Activated T-cell treated with anti-CD3 and anti-CD28 coated beads for 24 hours (primary cell): ENCODE results near the gene SELENBP1.
A peak's percentile ranks its signal among the peaks of the same experiment; 100 is the strongest.
"Not testable (repeated sequence)": the region's sequence is repeated elsewhere in the genome, so short reads cannot be mapped to it uniquely, and the experiment has no call there.

Source experiments
- DNase-seq: peaks from one replicate; pipeline ENCODE4 v3.0.0-alpha.2; 2020; ENCODE audit warnings: low read depth

The SELENBP1 gene

DNA sequence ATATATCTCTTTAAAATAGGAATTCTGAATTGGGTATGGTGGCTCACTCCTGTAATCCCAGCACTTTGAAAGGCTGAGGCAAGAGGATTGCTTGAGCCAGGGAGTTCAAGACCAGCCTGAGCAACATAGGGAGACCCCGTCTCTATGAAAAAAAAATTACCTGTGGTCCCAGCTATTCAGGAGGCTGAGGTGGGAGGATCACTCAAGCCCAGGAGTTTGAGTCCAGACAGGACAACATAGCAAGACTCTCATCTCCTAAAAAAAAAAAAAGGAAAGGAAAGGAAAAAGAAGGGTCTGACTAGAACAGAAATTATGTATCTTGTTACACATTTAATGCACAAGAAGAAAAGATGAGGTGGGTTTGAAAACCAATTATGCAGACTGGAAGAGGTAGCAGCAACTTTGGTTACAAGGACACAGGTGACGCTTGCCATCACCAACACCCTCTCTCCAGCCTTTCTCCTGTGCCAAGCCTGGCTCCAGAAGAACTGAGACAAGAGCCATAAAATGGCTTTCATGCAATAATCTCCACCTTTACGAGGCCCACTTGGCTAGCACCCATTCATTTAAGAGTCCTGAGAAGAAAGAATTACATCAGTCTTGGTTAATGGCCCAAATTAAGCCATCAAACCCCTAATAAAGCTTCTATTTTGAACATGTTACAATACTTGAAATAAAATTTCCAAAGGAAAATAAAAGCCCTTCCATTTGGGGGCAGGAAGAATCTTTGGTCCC lies 4.8 kb upstream of the SELENBP1 start:
- no peak for DNase-seq

DNA sequence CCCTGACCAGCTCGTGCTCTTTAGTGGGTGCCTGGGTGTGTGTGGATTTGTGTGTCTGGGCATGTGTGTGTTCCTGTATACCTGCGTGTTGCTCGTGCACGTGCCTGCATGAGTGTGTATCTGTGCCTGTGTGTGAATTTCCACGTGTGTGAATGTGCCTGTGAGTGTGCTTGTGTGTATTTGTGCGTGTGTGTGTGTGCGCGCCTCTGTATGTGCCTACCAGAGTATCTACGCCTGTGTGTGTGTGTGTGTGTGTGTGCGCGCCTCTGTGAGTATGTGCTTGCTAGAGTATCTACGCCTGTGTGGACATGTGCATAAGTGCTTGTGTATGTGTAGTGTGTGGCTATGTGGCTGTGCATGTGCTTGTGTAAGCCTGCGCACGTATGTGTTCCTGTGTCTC lies 691 bp upstream of the SELENBP1 start:
- no peak for DNase-seq

DNA sequence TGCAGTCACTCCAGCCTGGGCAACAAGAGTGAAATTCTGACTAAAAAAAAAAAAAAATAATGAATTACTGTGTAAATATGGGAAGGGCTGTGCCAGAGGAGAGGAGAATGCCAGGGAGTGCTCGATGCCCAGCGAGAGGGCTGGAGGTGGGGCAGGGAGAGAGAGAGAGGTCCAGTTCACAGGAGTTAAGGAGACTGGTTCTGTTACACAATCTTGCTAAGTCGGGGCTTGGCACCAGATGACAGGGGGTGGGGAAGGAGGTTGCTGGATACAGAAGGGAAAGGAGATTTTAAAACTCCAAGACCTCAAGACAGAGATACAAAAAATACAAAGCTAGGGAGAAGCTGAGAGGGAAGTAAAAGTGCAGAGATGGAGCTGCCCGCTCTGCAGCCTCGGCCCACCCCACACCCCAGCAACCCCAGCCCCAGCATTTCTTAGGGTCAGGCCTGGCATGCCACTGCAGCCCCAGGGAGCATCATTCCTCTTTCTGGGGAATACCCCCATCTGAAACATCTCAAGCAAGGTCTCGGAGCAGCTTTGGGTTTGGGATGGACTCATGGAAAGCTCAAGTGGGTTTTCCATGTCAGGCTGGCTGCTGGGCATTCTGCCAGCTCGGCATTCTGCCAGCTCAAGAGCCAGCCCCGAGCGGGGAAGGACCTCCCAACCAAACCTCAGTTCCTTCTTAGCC lies 991 bp downstream of the SELENBP1 start:
- DNase-seq: no peak

GRCh38 chr1:151370211-151370911 lies 2.1 kb downstream of the SELENBP1 start:
- DNase-seq: no peak

GRCh38 chr1:151369621-151370048 lies 2.9 kb downstream of the SELENBP1 start:
- no peak for DNase-seq

DNA sequence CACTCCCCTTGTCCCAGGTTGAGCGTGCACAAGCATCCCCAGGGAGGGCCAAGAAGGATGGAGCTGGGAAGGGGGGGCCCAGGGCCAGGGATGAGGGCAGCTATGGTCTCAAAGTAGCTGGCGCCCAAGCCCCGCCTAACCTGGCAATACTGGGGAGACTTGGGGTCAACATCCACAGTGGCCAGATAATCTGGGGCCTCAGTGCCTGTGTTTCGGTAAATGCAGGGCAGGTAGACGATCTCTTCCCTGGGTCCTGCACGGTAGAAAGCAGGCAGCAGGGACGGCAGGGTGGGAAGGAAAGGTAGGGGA lies 3.2 kb downstream of the SELENBP1 start:
- no peak for DNase-seq

GRCh38 chr1:151368393-151369301 lies 3.9 kb downstream of the SELENBP1 start:
- no peak for DNase-seq

GRCh38 chr1:151367658-151368392 lies 4.7 kb downstream of the SELENBP1 start:
- DNase-seq: no peak

DNA sequence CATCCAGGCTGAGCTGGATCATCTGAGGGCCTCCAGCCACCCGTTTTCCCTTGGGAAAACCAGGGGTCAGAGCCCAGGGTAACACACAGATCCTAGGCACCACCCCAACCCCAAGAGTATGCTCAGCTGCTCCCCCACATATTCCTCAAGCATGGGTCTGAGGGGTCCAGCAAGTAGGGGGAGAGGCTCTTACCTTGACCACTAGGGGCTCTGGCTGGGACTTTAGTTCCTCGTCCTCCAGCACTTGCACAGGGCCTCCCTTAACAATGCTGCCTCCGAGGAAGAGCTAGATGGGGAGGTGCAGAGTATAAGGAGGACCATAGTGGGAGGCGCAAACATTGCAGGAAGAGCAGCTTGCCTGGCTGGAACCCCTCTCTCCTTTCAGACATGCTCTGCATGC lies 7.5 kb downstream of the SELENBP1 start:
- DNase-seq: no peak

DNA sequence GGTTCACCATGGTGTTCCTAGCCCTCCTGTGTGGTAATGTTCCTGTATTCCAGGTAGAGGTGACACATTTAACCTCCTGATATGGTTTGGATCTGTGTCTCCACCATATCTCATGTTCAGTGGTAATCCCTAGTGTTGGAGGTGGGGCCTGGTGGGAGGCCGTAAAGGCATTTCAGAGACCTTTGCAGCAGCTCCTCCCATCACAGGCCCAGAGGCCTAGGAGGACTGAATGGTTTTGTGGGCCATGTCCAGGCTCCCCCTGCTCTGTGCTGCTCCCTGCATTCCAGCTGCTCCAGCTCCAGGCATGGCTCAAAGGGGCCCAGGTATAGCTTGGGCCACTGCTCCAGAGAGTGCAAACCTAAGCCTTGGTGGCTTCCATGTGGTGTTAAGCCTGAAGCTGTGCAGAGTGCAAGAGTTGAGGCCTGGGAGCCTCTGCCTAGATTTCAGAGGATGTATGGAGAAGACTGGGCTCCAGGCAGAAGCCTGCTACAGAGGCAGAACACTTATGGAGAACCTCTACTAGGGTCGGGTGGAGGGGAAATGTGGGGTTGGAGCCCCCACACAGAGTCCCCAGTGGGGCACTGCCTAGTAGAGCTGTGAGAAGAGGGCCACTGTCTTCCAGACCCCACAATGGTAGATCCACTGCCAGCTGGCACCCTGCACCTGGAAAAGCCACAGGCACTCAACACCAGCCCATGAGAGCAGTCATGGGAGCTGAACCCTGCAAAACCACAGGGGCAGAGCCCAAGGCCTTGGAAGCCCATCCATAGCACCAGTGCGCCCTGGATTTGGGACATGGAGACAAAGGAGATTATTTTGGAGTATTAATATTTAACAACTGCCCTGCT lies 10.0 kb downstream of the SELENBP1 start:
- no peak for DNase-seq

DNA sequence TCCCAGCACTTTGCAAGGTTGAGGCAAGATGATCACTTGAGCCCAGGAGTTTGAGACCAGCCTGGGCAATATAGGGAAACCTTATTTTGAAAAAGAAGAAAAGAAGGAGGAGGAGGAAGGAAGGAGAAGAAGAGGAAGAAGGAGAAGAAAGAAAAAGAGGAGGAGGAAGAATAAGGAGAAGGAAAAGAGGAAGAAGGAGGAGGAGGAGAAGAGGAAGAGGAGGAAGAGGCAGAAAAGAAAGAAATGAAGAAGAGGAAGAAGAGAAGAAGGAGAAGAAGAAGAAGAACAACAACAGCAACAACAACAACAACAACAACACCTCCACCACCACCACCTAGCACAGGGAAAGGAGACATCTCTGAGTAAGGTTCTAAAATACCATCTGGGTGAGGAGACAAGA lies 10.6 kb downstream of the SELENBP1 start:
- DNase-seq: no peak

DNA sequence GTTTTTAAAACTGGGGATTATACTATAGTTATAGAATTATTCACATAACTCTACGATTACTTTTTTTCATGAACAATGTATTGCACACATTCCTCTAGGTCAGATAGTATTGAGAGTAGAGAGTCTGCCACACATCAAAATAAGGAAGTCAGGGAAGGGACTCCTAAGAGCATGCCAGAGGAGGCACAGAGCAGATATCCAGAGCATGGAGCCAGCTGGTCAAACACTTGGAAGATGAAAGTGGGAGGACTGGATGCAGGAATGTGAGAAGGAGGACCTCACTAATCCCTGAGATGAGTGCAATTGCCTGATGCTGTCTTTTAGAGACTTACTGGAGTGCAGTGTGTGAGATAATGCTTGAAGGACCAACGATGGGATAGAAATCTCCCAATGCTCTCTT lies 15.8 kb downstream of the SELENBP1 start:
- DNase-seq: no peak

DNA sequence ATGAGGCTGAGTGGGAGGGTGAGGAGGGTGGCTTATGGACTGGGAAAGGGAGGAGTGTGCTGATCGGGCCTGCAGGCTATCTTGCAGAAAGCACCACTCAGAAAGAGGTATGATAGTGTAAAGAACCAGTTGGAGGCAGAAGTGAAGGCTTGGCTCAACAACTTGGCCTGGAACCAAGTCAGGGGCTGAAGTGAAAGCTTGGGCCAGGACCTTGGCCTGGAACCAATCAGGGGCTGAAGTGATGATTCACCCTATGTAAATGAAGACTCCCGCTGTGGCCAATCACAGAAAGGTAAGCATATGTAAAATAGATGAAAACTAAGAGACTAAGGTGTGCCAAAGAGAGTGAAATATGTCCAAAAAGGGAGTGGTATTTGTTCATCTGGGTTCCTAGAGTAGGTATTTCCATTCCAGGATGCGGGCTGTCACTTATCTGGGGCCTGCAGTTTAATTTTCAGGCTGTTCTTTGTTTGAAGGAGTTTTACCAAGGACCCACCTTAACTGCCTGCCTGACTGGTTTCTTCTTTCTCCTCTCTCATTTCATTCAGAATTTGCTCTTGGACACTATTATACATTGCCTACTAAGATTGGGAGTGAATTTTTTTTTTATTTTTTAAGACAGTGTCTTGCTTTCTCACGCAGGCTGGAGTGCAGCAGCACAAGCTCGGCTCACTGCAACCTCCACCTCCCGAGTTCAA lies 20.3 kb downstream of the SELENBP1 start:
- DNase-seq: no peak

DNA sequence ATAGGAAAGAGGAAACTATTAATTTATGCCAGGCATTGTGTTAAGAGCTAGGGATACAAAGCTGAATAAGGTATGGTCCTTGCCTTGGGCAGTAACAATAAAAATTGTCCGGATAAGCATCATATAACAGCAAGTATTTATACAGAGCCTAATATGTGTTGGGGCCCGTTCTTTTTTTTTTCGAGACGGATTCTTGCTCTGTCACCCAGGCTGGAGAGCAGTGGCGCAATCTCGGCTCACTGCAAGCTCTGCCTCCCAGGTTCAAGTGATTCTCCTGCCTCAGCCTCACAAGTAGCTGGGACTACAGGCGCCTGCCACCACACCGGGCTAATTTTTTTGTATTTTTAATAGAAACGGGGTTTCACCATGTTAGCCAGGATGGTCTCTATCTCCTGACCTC lies 22.2 kb downstream of the SELENBP1 start:
- not testable (repeated sequence) for DNase-seq

- no peak for DNase-seq
Measured at GRCh38 chr1:151347523-151348246, 24.8 kb downstream of the SELENBP1 start.

GRCh38 chr1:151346769-151347522 lies 25.6 kb downstream of the SELENBP1 start, which contains the start of gene RFX5:
TSS of gene RFX5 (minus strand) at chr1:151347252. CDS start at chr1:151346320, 932 bp downstream.
- DNase-seq: peak; percentile 90

DNA sequence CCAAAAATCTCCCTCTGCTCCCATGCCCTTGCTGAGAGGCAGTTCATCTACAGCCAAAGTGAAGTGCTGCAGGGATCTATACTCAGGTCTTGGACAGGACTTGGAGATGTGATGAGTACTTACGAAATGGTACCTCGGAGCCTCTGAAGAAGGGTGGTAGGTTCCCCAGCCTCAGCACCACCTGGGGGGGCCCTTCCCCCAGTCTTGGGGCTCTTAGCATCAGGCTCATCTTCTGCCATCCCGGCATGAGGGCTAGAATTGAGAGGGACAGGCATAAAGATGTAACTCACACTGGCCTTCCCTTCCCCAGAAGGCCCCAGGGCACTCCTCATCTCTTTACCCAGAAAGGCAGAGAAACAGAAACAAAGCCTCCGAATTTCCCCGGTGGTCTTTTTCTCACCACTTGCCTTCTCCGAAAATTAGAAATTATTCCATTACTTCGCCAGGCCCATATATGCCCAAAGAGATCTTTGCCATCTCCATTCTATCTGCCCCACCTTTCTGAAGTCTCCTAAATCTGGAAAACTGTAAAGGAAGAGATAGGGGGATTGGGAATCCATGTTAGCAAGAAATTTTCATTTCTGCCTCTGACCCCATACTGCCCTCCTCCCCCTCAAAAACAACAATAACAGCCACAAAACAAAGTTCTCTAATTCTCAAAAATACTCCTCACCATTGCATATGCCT lies 26.3 kb downstream of the SELENBP1 start:
- DNase-seq: no peak

DNA sequence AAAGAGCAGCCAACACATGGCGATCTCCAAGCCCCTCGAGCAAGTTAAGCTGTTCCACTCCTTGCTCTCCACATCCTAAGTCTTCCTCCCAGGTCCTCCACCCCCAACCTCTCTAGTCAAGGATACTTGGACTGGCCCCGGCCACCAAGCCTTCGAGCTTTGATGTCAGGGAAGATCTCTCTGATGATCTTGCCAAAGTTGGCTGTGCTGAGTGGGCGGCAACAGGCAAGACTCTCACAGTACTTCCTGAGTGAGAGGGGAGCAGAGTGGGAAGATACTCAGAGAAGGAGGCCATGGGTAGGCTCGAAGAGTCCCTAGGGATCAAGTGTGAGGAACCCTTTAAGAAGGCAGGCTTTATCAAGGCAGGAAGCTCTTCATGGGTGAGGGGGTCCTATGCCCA lies 28.2 kb downstream of the SELENBP1 start:
- no peak for DNase-seq
